PC-9 (cell line): ENCODE results near the gene MAST1. TPM values are rescaled to one million over a fixed set of nuclear protein-coding genes. Genes with fewer than 3 reads are reported as not detected.
A peak's percentile ranks its signal among the peaks of the same experiment; 100 is the strongest.
"Not testable (repeated sequence)": the region's sequence is repeated elsewhere in the genome, so short reads cannot be mapped to it uniquely, and the experiment has no call there.

Experiments
- BruUV-seq: library from RNA; stranded (reverse); fragments of 400-500 nt; replicated peaks from 2 replicates; lab custom pipeline; 2021; lab: Mats Ljungman, UMichigan
- CTCF ChIA-PET: fragments of 300-600 bp; sonication (Branson Sonifier 250); formaldehyde crosslinking; loops from one replicate; lab custom pipeline; 2022; ENCODE audit warnings: antibody characterized with exemption; lab: Charles Lee
- POLR2A ChIA-PET: fragments of 300-600 bp; sonication (Branson Sonifier 250); formaldehyde crosslinking; loops from one replicate; lab custom pipeline; 2022; ENCODE audit warnings: antibody characterized with exemption; ENCODE audit not compliant: unreplicated experiment; lab: Charles Lee
- DNase-seq, 2 experiments: peaks; one replicate each; pipeline versions ENCODE4 v3.0.0 to v3.0.0-alpha.2; 2015 to 2022; ENCODE audit warnings: mixed read lengths in 1 of 2
- H2AFZ ChIP-seq: fragments of 200-600 bp; sonication (generic); 2 replicates; pipeline ENCODE4 v1.8.1; 2017; ENCODE audit warnings: antibody characterized with exemption
- H3F3A ChIP-seq: fragments of 200-600 bp; sonication (generic); 2 replicates; pipeline ENCODE4 v1.8.1; 2017; ENCODE audit warnings: antibody characterized with exemption, mild to moderate bottlenecking, low read depth; ENCODE audit not compliant: insufficient read depth
- H3K27ac ChIP-seq: fragments of 200-600 bp; sonication (generic); 2 replicates; pipeline ENCODE4 v1.6.1; 2016; ENCODE audit warnings: mixed run types
- H3K27me3 ChIP-seq: fragments of 200-600 bp; sonication (generic); 2 replicates; pipeline ENCODE4 v1.6.1; 2016; ENCODE audit warnings: low read depth, mixed run types; ENCODE audit not compliant: insufficient read depth
- H3K36me3 ChIP-seq: fragments of 200-600 bp; sonication (generic); 2 replicates; pipeline ENCODE4 v1.6.1; 2016; ENCODE audit warnings: low read depth, mixed run types
- H3K4me1 ChIP-seq: fragments of 200-600 bp; sonication (generic); replicated peaks from 2 replicates; pipeline ENCODE4 v1.6.1; 2016; ENCODE audit warnings: mixed run types; ENCODE audit not compliant: insufficient read depth
- H3K4me2 ChIP-seq: fragments of 200-600 bp; sonication (generic); 2 replicates; pipeline ENCODE4 v1.6.1; 2017; ENCODE audit warnings: mixed run types
- H3K4me3 ChIP-seq: fragments of 200-600 bp; sonication (generic); 2 replicates; pipeline ENCODE4 v1.6.1; 2016; ENCODE audit warnings: mixed run types
- H3K79me2 ChIP-seq: fragments of 200-600 bp; sonication (generic); 2 replicates; pipeline ENCODE4 v1.6.1; 2017; ENCODE audit warnings: low read depth, mixed run types
- H3K9me2 ChIP-seq: fragments of 200-600 bp; sonication (generic); 2 replicates; pipeline ENCODE4 v1.8.1; 2017; ENCODE audit warnings: mild to moderate bottlenecking; ENCODE audit not compliant: insufficient read depth
- H3K9me3 ChIP-seq: fragments of 200-600 bp; sonication (generic); 2 replicates; pipeline ENCODE4 v1.8.1; 2016; ENCODE audit warnings: low read depth; ENCODE audit not compliant: insufficient read depth
- H4K20me1 ChIP-seq: fragments of 200-600 bp; sonication (generic); 2 replicates; pipeline ENCODE4 v1.8.1; 2017; ENCODE audit not compliant: insufficient read depth
- EZH2 ChIP-seq: fragments of 200-600 bp; sonication (generic); IDR thresholded peaks from 2 replicates; pipeline ENCODE4 v1.8.0; 2017; ENCODE audit warnings: antibody characterized with exemption, low read depth
- intact Hi-C: fragments of 100-400 bp; cut with micrococcal nuclease; formaldehyde crosslinking; loops from one replicate; pipeline ENCODE4 v1.10.0; 2022; ENCODE audit not compliant: unreplicated experiment
- total RNA-seq: library from RNA; stranded (reverse); gene quantifications from 2 replicates; pipeline ENCODE4 v1.2.3, GENCODE V29; 2021
- TF ChIP-seq, protein P1 (sequence below): fragments of 200-600 bp; sonication (generic); conservative IDR thresholded peaks from 2 replicates; pipeline ENCODE4 v1.6.1; 2017; ENCODE audit warnings: mixed run types, antibody characterized with exemption, mild to moderate bottlenecking, moderate library complexity

The MAST1 gene
- total RNA-seq, 1 experiment from 2014 or later, result 11.9 TPM

DNA sequence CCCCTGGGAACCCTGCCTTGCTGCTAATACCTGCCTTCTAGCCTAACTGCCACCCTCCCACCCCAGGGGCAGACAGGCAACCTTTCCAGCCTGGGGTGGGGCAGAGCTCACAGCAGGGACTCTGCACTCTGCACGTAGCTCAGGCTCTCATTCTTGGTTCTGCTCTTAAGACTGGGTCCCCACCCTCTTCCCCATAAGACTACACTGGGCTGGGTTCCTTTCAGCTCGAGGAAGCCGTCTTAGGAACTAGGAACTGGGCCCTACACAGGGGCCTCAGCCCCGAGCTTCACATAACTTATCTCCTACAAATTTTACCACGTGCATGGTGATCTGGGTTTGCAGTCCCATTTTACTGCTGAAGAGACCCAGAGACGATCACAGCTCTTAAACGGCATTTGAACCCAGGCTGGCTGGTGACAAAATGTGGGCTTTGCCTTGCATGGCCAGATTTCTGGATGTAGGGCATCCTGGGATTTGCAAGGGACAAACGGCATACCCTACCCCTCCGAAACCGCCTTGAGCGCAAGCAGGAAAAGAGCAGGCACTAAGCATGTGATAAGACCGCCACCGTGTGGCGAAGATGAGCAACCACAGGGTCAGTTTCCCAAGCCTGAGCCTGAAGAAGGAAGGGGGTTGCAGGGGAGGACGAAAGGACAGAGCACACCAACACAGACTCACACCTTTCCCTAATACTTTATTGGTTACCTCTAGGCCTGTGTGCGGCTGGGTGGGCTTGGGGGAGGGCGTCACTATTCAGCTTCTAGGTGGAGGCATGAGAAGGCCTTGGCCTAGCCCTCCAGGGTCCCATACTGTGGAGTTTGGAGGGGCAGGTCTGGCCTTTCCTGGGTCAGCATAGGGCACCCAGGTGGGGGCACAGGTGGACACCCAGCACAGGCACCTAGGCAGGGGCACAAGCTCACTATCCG is 41.9 kb upstream of the MAST1 start:
- CTCF ChIA-PET, result interaction anchor here (0.5 to 1.8 kb wide), 11 partner anchors 19 to 102 kb away, joined by 3 to 16 read pairs (median 4); no protein-coding TSS in a partner anchor
- DNase-seq, result peak; percentile 69 to 76
- no peaks in the 10 kb centered on the region for H3K9me3 ChIP-seq
- peak overlapping the region; percentile 31 for H3K27ac ChIP-seq
- peaks cover 78% of the 10 kb centered on the region for H3F3A ChIP-seq
- peak overlapping the region; percentile 71 for H3K4me2 ChIP-seq
- peaks cover 7% of the 10 kb centered on the region; the same call in 1 of the 2 replicates for H3K36me3 ChIP-seq
- H3K27me3 ChIP-seq, result no peaks in the 10 kb centered on the region
- H3K79me2 ChIP-seq, result peaks cover 51% of the 10 kb centered on the region
- no peaks in the 10 kb centered on the region for H3K9me2 ChIP-seq
- no peak overlapping the region for H2AFZ ChIP-seq
- POLR2A ChIA-PET, result interaction anchor here (0.6 to 1.1 kb wide), 4 partner anchors 22 to 656 kb away, joined by 3 to 8 read pairs (median 4); partner anchors contain the start of gene ZNF20
- peak overlapping the region; percentile 33; the same call in 1 of the 2 replicates for H3K4me3 ChIP-seq
- intact Hi-C loops, result loop anchor here (1.0 to 2.0 kb wide), 4 partner anchors 19 to 50 kb away; no protein-coding TSS in a partner anchor
- TF ChIP-seq, protein P1, sequence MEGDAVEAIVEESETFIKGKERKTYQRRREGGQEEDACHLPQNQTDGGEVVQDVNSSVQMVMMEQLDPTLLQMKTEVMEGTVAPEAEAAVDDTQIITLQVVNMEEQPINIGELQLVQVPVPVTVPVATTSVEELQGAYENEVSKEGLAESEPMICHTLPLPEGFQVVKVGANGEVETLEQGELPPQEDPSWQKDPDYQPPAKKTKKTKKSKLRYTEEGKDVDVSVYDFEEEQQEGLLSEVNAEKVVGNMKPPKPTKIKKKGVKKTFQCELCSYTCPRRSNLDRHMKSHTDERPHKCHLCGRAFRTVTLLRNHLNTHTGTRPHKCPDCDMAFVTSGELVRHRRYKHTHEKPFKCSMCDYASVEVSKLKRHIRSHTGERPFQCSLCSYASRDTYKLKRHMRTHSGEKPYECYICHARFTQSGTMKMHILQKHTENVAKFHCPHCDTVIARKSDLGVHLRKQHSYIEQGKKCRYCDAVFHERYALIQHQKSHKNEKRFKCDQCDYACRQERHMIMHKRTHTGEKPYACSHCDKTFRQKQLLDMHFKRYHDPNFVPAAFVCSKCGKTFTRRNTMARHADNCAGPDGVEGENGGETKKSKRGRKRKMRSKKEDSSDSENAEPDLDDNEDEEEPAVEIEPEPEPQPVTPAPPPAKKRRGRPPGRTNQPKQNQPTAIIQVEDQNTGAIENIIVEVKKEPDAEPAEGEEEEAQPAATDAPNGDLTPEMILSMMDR, result peak; percentile 98
- no peak for TF ChIP-seq EZH2
- peaks cover 22% of the 10 kb centered on the region for H4K20me1 ChIP-seq
- no TSS peak for BruUV-seq
- H3K4me1 ChIP-seq, result peaks cover 33% of the 10 kb centered on the region

DNA sequence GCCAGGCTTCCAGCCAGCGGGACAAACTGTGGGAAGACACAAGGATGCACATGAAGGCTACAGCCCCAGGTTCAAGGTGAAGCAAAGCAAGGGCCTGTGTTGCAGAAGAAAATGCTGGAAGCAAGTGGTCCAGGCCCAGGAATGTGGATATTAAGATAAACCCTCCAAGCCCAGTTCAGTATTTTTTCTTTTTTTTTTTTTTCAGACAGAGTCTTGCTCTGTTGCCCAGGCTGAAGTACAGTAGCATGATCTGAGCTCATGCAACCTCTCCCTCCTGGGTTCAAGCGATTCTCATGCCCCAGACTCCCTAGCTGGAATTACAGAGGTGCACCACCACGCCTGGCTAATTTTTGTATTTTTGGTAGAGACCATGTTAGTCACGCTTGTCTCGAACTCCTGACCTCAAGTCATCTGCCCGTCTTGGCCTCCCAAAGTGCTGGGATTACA is 41.2 kb upstream of the MAST1 start:
- H3K9me2 ChIP-seq, result no peaks in the 10 kb centered on the region
- no peak overlapping the region for H3K4me2 ChIP-seq
- no peak for TF ChIP-seq EZH2
- TF ChIP-seq, protein P1, result no peak
- H3K79me2 ChIP-seq, result peaks cover 46% of the 10 kb centered on the region
- no TSS peak for BruUV-seq
- H4K20me1 ChIP-seq, result peaks cover 15% of the 10 kb centered on the region
- H3K36me3 ChIP-seq, result peaks cover 7% of the 10 kb centered on the region; the same call in 1 of the 2 replicates
- H3K27me3 ChIP-seq, result no peaks in the 10 kb centered on the region
- no peaks in the 10 kb centered on the region for H3K9me3 ChIP-seq
- peaks cover 73% of the 10 kb centered on the region for H3F3A ChIP-seq
- H3K4me1 ChIP-seq, result peaks cover 34% of the 10 kb centered on the region
- no peak overlapping the region for H3K27ac ChIP-seq
- POLR2A ChIA-PET, result no interaction called here
- DNase-seq, result no peak
- H3K4me3 ChIP-seq, result no peak overlapping the region
- CTCF ChIA-PET, result interaction anchor here (0.7 kb wide), 1 partner anchor 44 kb away, joined by 9 read pairs; no protein-coding TSS in a partner anchor
- intact Hi-C loops, result loop anchor here (2.0 kb wide), 2 partner anchors 30 to 50 kb away; no protein-coding TSS in a partner anchor
- H2AFZ ChIP-seq, result no peak overlapping the region

DNA sequence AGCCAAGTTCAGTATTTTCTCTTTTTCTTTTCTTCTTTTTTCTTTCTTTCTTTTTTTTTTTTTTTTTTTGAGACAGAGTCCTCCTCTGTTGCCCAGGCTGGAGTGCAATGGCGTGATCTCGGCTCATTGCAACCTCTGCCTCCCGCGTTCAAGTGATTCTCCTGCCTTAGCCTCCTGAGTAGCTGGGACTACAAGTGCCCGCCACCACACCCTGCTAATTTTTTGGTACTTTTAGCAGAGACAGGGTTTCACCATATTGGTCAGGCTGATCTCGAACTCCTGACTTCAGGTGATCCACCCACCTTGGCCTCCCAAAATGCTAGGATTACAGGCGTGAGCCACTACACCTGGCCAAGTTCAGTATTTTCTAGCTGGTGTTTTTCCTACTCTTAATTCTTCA is 40.7 kb upstream of the MAST1 start:
- H3K36me3 ChIP-seq, BruUV-seq, H3K9me2 ChIP-seq, DNase-seq, H3K4me2 ChIP-seq, H3K27ac ChIP-seq, H3K27me3 ChIP-seq, H2AFZ ChIP-seq, H3K4me3 ChIP-seq, H3K9me3 ChIP-seq, POLR2A ChIA-PET: not testable (repeated sequence)
- peaks cover 73% of the 10 kb centered on the region for H3F3A ChIP-seq
- intact Hi-C loops, result loop anchor here (2.0 kb wide), 2 partner anchors 31 to 49 kb away; no protein-coding TSS in a partner anchor
- H3K79me2 ChIP-seq, result peaks cover 41% of the 10 kb centered on the region
- peaks cover 38% of the 10 kb centered on the region for H3K4me1 ChIP-seq
- peaks cover 11% of the 10 kb centered on the region for H4K20me1 ChIP-seq
- CTCF ChIA-PET, result interaction anchor here (0.7 to 1.3 kb wide), 2 partner anchors 23 to 45 kb away, joined by 9 to 20 read pairs; no protein-coding TSS in a partner anchor
